OCI-M1 (cell line): Measurements from ENCODE around the gene ZGPAT.
A peak's percentile ranks its signal among the peaks of the same experiment; 100 is the strongest.
"Not testable (repeated sequence)": the region's sequence is repeated elsewhere in the genome, so short reads cannot be mapped to it uniquely, and the experiment has no call there.

ENCODE experiments used
- DNase-seq: peaks from one replicate; lab custom pipeline; 2025; lab: John Stamatoyannopoulos, UW

The ZGPAT gene

DNA sequence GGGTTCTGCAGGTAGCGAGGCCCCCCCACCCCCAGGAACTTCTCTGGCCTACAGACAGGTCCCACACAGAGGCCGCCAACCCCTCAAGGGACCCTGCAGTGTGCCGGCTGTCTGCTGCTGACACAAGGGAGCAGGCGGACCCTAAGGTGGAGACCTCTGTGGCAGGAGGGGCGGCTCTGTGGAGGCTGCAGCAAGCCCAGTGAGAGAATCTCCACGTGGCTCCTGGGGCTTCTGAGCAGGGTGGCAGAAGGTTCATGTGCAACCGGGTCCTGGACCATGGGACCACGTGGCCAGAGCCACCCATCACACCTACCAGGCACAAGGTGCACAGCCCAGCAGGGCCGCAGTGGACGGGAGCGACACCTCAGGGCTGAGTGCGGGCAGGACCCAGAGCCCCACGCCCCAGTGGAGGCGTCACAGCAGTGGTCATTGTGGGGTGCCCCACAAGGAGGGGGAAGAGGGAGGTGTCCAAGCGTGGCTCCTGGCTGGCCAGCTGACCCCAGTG, 4.3 kb upstream of the ZGPAT start:
- DNase-seq = no peak

DNA sequence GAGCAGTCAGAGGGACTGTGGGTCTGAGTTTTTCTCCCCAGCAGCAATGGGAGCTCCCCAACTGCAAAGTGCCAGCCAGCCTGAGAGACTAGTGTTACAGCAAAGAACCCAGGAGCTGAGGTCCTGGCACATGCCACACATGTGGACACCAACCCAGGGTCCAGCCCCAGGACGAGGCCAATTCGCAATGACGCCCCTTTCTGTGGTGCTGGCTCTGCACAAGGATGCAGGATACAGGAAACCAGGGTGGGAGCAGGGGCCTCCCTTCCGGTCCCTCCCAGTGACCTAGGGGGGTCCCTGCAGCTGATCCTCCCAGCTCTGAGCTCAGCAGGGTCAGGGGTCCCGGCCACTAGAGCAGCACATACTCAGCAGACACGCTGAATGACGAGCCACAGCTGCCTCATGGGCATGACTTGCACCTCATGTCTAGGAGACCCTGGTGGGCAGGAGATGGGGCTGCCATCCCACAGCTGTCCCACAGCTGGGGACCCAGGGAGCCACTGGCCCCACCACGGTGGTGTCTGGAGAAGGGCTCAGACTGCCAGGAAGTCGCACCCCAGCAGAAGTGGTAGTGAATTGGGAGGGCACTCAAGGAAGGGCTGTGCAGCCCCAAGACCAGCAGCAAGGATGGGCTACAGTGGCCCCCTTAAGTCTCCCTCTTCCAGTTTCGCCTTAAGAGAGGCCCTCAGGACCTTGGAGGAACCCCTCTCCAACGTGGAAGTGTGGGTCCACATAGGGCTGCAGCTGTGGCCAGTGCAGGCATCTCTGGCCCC, 3.7 kb upstream of the ZGPAT start:
- no peak for DNase-seq

DNA sequence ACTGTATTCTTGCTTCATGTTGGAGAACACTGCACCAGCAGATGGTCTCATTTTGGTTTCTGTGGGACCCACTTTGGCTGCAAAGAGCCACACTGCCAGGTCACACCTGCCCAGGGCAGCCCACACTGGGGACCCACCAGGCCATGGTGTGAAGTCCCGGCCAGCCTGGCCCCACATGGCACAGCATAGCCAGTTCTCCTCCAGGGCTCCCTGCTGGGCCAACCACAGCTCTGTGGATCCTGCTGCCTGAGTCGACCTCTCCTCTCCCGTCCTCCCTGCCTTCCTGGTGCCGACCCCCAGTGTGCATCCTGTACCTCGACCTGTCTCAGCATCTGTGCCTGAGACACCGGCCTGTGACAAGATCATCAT, 3.1 kb upstream of the ZGPAT start:
- no peak for DNase-seq

DNA sequence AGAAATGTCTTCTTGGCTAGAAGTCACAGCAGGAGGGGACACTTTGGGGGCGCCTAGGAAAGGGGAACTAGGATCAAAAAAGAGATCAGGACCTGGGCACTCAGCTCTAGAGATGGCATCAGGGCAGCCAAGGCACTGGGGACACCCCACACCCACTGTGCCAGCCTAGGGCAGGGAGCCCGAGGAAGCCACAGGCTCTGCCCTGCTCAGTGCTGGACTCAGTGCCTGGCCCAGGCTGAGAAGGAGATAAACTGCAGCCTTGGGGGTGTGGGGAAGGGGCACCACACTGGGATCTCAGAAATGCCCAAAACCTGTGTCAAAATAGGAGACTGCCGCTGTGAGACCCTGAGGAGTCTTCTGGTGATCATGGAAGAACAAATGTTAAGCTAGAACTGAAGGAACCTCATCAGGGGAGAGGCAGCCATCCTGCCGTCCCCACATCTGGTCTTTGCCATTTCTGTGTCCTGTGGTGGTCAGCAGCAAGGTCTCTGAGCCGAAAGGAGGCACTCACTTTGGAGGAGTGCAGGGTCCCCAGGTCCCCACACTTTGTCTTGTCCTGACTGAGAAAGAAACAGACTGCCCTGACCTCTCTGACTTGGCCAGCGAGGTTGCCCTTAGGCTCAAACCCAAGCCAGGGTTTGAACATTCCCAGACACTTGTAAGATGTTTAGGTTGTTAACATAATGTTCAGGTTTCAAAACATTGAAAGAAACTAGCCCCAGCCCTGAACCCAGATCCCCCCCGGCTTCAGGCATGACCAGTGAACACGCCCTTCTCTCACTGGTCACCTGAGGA, 2.4 kb upstream of the ZGPAT start:
- DNase-seq = no peak

DNA sequence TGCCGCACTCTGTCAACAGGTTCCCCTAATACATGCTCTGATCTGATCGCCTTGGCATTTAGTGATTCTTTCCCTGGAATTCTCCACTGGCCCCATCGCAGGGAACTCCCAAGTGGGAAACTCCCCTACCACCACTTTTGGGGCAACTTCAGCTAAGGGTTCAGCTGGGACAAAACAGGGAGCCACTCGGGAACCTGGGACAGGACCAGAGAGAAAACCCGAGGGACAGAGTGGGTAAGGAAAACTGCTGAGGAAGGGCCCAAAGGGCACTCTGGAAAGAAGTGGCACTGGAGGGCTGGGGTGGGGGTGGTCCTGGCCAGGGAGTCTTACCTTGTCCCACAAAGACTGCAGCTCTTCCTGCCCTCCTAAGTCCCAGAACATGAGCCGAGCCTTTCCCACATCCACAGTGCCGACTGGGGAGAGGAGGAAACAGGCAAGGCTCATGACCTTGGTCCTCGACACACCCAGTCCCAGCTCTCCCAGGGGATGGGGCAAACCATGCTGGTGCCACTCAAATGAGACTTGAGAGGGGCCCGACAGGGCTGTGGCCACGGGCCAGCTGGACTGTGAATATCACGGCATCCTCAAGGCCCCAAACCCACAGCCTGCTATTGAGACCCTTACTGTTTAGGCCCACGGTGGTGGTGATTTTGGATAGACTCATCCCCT, 1.7 kb upstream of the ZGPAT start:
- DNase-seq = no peak

DNA sequence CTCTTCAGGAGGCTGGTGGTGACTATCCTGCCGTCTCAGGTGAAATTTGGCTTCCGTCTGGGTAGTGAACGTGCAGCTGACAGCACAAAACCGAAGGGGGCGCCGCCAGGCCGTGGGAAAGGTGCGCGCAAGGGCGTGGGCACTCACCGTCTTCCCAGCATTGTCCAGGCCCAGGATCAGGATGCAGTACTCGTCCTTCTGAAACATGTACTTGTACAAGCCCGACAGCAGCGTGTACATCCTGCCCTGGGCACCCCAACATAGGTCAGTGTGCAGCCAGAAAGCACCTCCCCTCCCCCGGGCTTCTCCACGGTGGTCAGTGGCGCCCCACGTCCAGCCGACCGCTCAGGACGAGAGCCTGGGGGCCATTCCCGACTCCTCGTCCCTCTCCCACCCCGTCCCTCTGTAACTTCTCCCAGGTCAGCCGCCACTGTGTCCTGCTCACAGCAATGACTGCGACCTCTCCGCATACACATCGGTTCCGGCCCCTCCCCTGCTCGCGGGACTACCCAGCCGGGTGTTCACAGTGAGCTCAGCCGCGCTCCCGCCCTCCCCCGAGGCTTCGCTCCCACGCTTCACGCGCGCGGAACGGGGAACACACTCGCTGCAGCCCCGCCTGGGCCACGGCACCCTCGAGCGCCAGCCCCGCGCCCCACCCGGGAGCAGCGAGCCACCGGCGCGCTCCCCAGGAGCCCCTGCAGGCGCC, 834 bp upstream of the ZGPAT start:
- DNase-seq = peak; percentile 66

DNA sequence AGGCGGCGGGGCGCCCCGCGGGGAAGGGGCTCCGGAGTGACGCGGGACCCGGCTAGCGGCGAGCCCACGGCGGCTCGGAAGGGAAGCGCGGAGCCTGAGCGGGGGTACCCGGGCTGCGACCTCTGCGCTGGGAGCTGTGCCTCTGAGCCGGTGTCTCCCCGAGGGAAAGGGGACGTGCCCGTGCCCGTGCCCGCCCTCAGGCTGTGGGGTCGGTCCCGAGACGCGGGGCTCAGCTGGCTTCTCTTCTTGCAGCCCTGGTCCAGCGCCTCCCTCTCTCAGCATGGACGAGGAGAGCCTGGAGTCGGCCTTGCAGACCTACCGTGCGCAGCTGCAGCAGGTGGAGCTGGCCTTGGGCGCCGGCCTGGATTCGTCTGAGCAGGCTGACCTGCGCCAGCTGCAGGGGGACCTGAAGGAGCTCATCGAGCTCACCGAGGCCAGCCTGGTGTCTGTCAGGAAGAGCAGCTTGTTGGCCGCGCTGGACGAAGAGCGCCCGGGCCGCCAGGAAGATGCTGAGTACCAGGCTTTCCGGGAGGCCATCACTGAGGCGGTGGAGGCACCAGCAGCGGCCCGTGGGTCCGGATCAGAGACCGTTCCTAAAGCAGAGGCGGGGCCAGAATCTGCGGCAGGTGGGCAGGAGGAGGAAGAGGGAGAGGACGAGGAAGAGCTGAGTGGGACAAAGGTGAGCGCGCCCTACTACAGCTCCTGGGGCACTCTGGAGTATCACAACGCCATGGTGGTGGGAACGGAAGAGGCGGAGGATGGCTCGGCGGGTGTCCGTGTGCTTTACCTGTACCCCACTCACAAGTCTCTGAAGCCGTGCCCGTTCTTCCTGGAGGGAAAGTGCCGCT, 686 bp downstream of the ZGPAT start:
- peak; percentile 21 for DNase-seq

DNA sequence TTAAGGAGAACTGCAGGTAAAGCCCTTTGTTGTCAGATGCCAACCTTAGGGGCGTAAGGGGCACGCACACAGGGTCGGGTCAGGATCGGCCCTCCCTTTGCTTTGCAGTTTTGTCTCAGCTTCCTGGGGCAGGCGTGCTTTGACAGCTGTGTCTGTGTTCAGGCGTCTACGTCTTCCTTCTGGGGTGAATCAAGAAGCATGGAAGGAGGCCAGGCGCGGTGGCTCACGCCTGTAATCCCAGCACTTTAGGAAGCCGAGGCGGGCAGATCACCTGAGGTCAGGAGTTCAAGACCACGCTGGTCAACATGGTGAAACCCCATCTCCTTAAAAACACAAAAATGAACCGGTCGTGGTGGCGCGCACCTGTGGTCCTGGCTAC, 1.3 kb downstream of the ZGPAT start:
- no peak for DNase-seq

DNA sequence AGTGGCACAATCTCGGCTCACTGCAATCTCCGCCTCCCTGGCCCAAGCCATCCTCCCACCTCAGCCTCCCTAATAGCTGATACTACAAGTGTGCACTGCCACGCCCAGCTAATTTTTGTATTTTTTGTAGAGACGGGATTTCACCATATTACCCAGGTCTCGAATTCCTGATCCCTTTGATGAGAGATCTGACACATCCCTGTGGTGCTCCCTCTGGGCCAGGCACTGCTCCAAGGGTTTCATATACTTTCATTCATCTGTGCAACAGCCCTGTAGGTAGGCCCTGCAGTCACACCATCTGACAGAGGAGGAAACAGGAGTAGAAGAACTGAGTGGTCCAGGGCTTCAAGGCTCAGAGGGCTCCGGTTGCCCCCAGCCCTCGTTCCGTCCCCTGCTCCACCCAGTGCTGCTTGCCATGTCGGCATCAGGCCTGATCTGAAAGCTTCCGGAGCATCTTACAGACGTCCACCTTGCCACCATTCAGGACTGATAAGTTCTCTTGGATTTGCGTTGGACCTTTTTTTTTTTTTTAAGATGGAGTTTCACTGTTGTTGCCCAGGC, 3.3 kb downstream of the ZGPAT start:
- no peak for DNase-seq

DNA sequence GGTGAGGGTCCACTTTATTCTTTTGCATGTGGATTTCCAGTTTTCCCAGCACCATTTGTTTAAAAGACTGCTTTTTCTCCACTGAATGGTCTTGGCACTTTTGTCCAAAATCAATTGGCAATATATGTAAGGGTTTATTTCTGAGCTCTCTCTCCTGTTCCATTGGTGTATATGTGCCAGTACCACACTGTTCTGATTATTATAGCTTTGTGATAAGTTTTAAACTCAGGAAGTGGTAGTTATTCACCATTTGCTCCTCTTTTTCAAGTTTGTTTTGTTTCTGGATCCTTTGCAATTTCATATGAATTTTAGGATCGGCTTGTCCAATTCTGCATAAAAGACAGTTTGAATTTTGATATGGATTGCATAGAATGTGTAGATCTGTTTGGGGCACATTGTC, 4.4 kb downstream of the ZGPAT start:
- no peak for DNase-seq

DNA sequence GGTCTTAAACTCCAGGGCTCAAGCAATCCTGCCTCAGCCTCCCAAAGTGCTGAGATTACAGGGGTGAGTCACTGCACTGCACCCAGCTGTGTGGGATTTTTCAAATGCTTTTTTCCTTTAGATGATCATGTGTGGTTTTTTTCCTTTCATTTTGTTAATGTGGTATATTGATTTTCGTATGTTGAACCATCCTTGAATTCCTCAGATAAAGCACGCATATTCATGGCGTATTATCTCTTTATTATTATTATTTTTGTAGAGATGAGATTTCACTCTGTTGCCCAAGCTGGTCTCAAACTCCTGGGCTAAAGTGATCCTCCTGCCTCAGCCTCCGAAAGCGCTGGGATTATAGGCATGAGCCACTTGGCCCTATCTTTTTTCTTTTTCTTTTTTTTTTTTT, 7.0 kb downstream of the ZGPAT start:
- DNase-seq = no peak

DNA sequence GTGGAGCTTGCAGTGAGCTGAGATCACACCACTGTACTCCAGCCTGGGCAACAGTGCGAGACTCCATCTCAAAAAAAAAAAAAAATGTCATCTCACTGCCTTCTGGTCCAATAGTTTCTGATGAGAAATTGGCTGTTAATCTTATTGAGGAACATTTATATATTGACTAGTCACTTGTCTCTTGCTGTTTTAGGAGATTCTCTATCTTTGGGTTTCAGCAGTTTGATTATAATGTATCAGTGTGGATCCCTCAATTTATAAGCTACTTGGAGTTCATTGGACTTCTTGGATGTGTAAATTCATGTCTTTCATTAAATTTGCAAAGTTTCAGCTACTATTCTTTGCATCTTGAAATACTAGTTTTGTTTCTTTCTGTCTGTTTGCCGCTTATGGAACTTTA, 11.2 kb downstream of the ZGPAT start:
- DNase-seq = peak; percentile 10

DNA sequence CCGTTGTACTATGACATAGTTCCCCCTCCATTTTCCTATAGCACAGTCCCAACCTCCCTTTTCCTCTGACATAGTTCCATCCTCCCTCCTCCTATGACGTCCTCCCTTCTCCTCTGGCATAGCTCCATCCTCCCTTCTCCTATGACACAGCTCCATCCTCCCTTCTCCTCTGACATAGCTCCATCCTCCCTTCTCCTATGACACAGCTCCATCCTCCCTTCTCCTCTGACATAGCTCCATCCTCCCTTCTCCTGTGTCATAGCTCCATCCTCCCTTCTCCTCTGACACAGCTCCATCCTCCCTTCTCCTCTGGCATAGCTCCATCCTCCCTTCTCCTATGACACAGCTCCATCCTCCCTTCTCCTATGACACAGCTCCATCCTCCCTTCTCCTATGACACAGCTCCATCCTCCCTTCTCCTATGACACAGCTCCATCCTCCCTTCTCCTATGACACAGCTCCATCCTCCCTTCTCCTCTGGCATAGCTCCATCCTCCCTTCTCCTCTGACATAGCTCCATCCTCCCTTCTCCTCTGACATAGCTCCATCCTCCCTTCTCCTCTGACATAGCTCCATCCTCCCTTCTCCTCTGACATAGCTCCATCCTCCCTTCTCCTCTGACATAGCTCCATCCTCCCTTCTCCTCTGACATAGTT, 15.3 kb downstream of the ZGPAT start:
- DNase-seq = not testable (repeated sequence)

DNA sequence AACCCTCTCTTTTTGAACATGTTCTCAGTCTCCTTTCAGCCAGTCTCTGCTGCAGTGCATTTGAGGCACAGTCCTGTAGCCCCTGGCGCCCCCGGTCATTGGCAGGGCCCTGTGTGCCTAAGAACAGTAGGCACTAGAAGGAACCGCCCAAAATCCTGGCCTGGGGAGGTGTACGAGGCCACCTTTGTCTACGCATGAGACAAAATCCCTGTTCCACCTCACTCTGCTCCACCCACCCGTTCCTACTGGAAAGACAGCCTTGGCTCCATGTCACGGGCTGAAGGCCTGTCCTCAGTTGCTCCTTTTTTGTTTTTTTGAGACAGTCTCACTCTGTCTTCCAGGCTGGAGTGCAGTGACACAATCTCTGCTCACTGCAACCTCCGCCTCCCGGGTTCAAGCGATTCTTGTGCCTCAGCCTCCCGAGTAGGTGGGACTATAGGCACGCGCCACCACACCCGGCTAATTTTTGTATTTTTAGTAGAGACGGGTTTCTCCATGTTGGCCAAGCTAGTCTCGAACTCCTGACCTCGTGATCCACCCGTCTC, 22.4 kb downstream of the ZGPAT start:
- DNase-seq = not testable (repeated sequence)

DNA sequence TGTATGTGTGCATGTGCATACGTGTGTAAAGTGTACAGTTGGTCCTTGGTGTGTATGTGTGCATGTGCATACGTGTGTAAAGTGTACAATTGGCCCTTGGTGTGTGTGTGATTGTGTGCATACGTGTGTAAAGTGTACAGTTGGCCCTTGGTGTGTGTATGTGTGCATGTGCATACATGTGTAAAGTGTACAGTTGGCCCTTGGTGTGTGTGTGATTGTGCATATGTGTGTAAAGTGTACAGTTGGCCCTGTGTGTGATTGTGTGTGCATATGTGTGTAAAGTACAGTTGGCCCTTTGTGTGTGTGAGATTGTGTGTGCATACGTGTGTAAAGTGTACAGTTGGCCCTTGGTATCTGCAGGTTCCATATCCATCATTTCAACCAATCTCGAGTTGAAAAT, 23.6 kb downstream of the ZGPAT start:
- no peak for DNase-seq

DNA sequence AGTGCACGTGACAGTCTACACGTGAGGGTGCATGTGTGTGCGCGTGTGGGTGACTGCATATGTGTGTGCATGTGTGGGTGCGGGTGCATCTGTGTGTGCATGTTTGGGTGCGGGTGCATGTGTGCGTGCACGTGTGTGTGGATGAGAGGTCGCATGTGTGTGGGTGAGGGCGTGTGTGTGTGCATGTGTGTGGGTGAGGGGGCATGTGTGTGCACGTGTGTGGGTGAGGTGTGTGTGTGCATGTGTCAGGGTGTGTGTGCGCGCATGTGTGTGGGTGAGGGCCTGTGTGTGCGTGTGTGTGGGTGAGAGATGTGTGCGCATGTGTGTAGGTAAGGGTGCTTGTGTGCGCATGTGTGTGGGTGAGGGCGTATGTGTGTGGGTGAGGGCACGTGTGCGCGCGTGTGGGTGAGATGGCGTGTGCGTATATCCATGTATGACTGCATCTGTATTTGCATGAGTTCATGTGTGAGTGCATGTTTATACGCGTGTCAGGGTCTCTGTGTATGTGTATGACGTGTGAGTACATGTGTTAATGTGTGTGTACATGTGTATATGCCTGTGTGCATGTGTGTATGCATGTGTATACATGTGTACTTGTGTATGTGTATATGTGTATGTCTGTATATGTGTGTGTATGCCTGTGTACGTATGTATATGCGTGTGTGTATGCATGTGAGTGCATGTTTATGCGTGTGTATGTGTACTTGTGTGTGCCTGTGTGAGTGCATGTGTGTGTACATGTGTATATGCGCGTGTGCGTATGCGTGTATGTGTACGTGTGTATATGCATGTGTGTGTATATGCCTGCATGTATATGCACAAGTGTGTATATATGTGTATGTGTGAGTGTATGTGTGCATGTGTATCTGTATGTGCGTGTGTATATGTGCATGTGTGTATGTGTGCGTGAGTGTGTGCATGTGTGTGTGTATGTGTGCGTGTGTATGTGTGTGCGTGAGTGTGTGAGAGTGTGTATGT, 24.6 kb downstream of the ZGPAT start:
- DNase-seq = no peak

DNA sequence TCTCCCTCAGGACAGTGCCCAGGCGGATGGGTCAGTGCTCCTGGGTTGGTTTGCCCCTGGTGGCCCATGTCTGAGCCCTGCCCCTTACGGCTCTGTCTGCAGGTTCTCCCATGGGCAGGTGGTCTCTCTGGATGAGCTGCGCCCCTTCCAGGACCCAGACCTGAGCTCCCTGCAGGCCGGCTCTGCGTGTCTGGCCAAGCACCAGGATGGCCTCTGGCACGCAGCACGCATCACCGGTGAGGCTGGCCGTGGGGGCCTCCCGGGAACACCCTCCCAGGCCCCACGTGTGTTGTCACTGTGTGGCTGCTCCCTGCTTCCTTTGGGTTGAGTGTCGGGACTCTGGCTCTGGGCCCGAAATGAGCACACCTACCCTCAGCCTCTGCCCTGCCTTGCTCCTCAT, 25.3 kb downstream of the ZGPAT start:
- no peak for DNase-seq

DNA sequence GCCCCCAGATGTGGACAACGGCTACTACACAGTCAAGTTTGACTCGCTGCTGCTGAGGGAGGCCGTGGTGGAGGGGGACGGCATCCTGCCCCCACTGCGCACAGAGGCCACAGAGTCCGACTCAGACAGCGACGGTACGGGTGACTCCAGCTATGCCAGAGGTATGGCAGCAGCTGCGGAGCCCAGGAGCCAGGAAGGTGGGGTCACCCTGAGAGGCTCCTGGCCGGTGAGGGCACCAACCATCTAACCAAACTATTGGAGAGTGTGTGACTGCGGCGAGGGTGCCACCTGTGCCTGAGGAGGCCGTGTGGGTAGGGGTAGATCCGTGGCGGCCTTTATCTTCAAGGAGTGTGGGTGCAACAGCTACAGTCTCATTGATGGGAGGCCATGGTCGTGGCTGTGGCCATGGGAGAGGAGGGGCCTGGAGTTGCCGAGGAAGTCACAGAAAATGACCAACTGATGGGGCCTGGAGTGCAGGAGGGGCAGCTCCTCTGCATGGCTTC, 25.8 kb downstream of the ZGPAT start:
- no peak for DNase-seq
